ENCODE data around the gene SETBP1. TPM values are rescaled to one million over a fixed set of nuclear protein-coding genes. Genes with fewer than 3 reads are reported as not detected.

SETBP1 gene
- total RNA-seq, 1 donor from 2014 or later, result 13.6 TPM

GRCh38 chr18:44812426-44812825 is 131.7 kb downstream of the SETBP1 start:
- H3K36me3 ChIP-seq (ENCODE audit: control insufficient read depth in 3 of 3, insufficient read depth in 3 of 3, low read length in 3 of 3), result no peaks in the 10 kb centered on the region
- no peak overlapping the region for H3K4me3 ChIP-seq (ENCODE audit: low read length in 3 of 3)
- H3K27ac ChIP-seq (ENCODE audit: low read depth, low read length), result no peak overlapping the region
- H3K27me3 ChIP-seq (ENCODE audit: control insufficient read depth in 3 of 3, insufficient read depth in 3 of 3, low read length in 3 of 3), result no peaks in the 10 kb centered on the region
- no peak overlapping the region for H3K9ac ChIP-seq (ENCODE audit: low read depth in 1 of 3, low read length in 3 of 3)
- peaks cover 19 to 31% (median 28%) of the 10 kb centered on the region in 3 donors for H3K4me1 ChIP-seq (ENCODE audit: control insufficient read depth in 3 of 3, insufficient read depth in 3 of 3, low read length in 3 of 3)
- H3K9me3 ChIP-seq (ENCODE audit: control insufficient read depth in 3 of 3, low read length in 3 of 3), result no peaks in the 10 kb centered on the region

GRCh38 chr18:44813586-44813985 is 132.9 kb downstream of the SETBP1 start:
- H3K27me3 ChIP-seq (ENCODE audit: control insufficient read depth in 3 of 3, insufficient read depth in 3 of 3, low read length in 3 of 3), result no peaks in the 10 kb centered on the region
- no peak overlapping the region for H3K9ac ChIP-seq (ENCODE audit: low read depth in 1 of 3, low read length in 3 of 3)
- H3K27ac ChIP-seq (ENCODE audit: low read depth, low read length), result no peak overlapping the region
- peaks cover 18 to 36% (median 24%) of the 10 kb centered on the region in 3 donors for H3K4me1 ChIP-seq (ENCODE audit: control insufficient read depth in 3 of 3, insufficient read depth in 3 of 3, low read length in 3 of 3)
- H3K9me3 ChIP-seq (ENCODE audit: control insufficient read depth in 3 of 3, low read length in 3 of 3), result no peaks in the 10 kb centered on the region
- H3K4me3 ChIP-seq (ENCODE audit: low read length in 3 of 3), result no peak overlapping the region
- H3K36me3 ChIP-seq (ENCODE audit: control insufficient read depth in 3 of 3, insufficient read depth in 3 of 3, low read length in 3 of 3), result no peaks in the 10 kb centered on the region

GRCh38 chr18:44815108-44815507 is 134.4 kb downstream of the SETBP1 start:
- no peaks in the 10 kb centered on the region for H3K27me3 ChIP-seq (ENCODE audit: control insufficient read depth in 3 of 3, insufficient read depth in 3 of 3, low read length in 3 of 3)
- H3K9ac ChIP-seq (ENCODE audit: low read depth in 1 of 3, low read length in 3 of 3), result no peak overlapping the region
- H3K36me3 ChIP-seq (ENCODE audit: control insufficient read depth in 3 of 3, insufficient read depth in 3 of 3, low read length in 3 of 3), result no peaks in the 10 kb centered on the region
- peaks cover 22 to 48% (median 38%) of the 10 kb centered on the region in 3 donors for H3K4me1 ChIP-seq (ENCODE audit: control insufficient read depth in 3 of 3, insufficient read depth in 3 of 3, low read length in 3 of 3)
- H3K27ac ChIP-seq (ENCODE audit: low read depth, low read length), result no peak overlapping the region
- no peaks in the 10 kb centered on the region for H3K9me3 ChIP-seq (ENCODE audit: control insufficient read depth in 3 of 3, low read length in 3 of 3)
- H3K4me3 ChIP-seq (ENCODE audit: low read length in 3 of 3), result no peak overlapping the region

GRCh38 chr18:44816050-44816449 is 135.4 kb downstream of the SETBP1 start:
- Histone ChIP-seq H3K9me3 (ENCODE audit: control insufficient read depth in 3 of 3, low read length in 3 of 3) (no peaks in the 10 kb centered on the region), H3K4me1 (ENCODE audit: control insufficient read depth in 3 of 3, insufficient read depth in 3 of 3, low read length in 3 of 3) (peaks cover 29 to 55% (median 45%) of the 10 kb centered on the region in 3 donors), H3K27me3 (ENCODE audit: control insufficient read depth in 3 of 3, insufficient read depth in 3 of 3, low read length in 3 of 3) (no peaks in the 10 kb centered on the region), H3K36me3 (ENCODE audit: control insufficient read depth in 3 of 3, insufficient read depth in 3 of 3, low read length in 3 of 3) (no peaks in the 10 kb centered on the region), H3K9ac (ENCODE audit: low read depth in 1 of 3, low read length in 3 of 3) (no peak overlapping the region), H3K4me3 (ENCODE audit: low read length in 3 of 3) (no peak overlapping the region), H3K27ac (ENCODE audit: low read depth, low read length) (no peak overlapping the region)

- Histone ChIP-seq H3K9me3 (ENCODE audit: control insufficient read depth in 3 of 3, low read length in 3 of 3) (no peaks in the 10 kb centered on the region), H3K36me3 (ENCODE audit: control insufficient read depth in 3 of 3, insufficient read depth in 3 of 3, low read length in 3 of 3) (no peaks in the 10 kb centered on the region), H3K9ac (ENCODE audit: low read depth in 1 of 3, low read length in 3 of 3) (no peak overlapping the region), H3K4me3 (ENCODE audit: low read length in 3 of 3) (no peak overlapping the region), H3K27me3 (ENCODE audit: control insufficient read depth in 3 of 3, insufficient read depth in 3 of 3, low read length in 3 of 3) (no peaks in the 10 kb centered on the region), H3K27ac (ENCODE audit: low read depth, low read length) (no peak overlapping the region), H3K4me1 (ENCODE audit: control insufficient read depth in 3 of 3, insufficient read depth in 3 of 3, low read length in 3 of 3) (peaks cover 29 to 52% (median 41%) of the 10 kb centered on the region in 3 donors)
These were observed 135.8 kb downstream of the SETBP1 start for GRCh38 chr18:44816477-44816876.

- Histone ChIP-seq H3K9me3 (ENCODE audit: control insufficient read depth in 3 of 3, low read length in 3 of 3) (no peaks in the 10 kb centered on the region), H3K9ac (ENCODE audit: low read depth in 1 of 3, low read length in 3 of 3) (no peak overlapping the region), H3K27ac (ENCODE audit: low read depth, low read length) (no peak overlapping the region), H3K27me3 (ENCODE audit: control insufficient read depth in 3 of 3, insufficient read depth in 3 of 3, low read length in 3 of 3) (no peaks in the 10 kb centered on the region), H3K4me1 (ENCODE audit: control insufficient read depth in 3 of 3, insufficient read depth in 3 of 3, low read length in 3 of 3) (peaks cover 29 to 44% (median 35%) of the 10 kb centered on the region in 3 donors), H3K36me3 (ENCODE audit: control insufficient read depth in 3 of 3, insufficient read depth in 3 of 3, low read length in 3 of 3) (no peaks in the 10 kb centered on the region), H3K4me3 (ENCODE audit: low read length in 3 of 3) (no peak overlapping the region)
These were observed 137.3 kb downstream of the SETBP1 start for GRCh38 chr18:44817831-44818473.

- Histone ChIP-seq H3K9ac (ENCODE audit: low read depth in 1 of 3, low read length in 3 of 3) (no peak overlapping the region), H3K9me3 (ENCODE audit: control insufficient read depth in 3 of 3, low read length in 3 of 3) (no peaks in the 10 kb centered on the region), H3K27ac (ENCODE audit: low read depth, low read length) (peak overlapping the region; percentile 56), H3K4me3 (ENCODE audit: low read length in 3 of 3) (no peak overlapping the region), H3K27me3 (ENCODE audit: control insufficient read depth in 3 of 3, insufficient read depth in 3 of 3, low read length in 3 of 3) (no peaks in the 10 kb centered on the region), H3K4me1 (ENCODE audit: control insufficient read depth in 3 of 3, insufficient read depth in 3 of 3, low read length in 3 of 3) (peaks cover 32 to 44% (median 32%) of the 10 kb centered on the region in 3 donors), H3K36me3 (ENCODE audit: control insufficient read depth in 3 of 3, insufficient read depth in 3 of 3, low read length in 3 of 3) (no peaks in the 10 kb centered on the region)
These were observed 138.1 kb downstream of the SETBP1 start for GRCh38 chr18:44818668-44819403.

GRCh38 chr18:44819944-44820510 is 139.3 kb downstream of the SETBP1 start:
- H3K27ac ChIP-seq (ENCODE audit: low read depth, low read length), result peak overlapping the region; percentile 56
- H3K9me3 ChIP-seq (ENCODE audit: control insufficient read depth in 3 of 3, low read length in 3 of 3), result no peaks in the 10 kb centered on the region
- no peak overlapping the region for H3K9ac ChIP-seq (ENCODE audit: low read depth in 1 of 3, low read length in 3 of 3)
- peaks cover 36 to 41% (median 37%) of the 10 kb centered on the region in 3 donors for H3K4me1 ChIP-seq (ENCODE audit: control insufficient read depth in 3 of 3, insufficient read depth in 3 of 3, low read length in 3 of 3)
- H3K36me3 ChIP-seq (ENCODE audit: control insufficient read depth in 3 of 3, insufficient read depth in 3 of 3, low read length in 3 of 3), result no peaks in the 10 kb centered on the region
- peak overlapping the region in 1 of 3 donors; percentile 1 for H3K4me3 ChIP-seq (ENCODE audit: low read length in 3 of 3)
- no peaks in the 10 kb centered on the region for H3K27me3 ChIP-seq (ENCODE audit: control insufficient read depth in 3 of 3, insufficient read depth in 3 of 3, low read length in 3 of 3)

GRCh38 chr18:44821924-44822323 is 141.2 kb downstream of the SETBP1 start:
- Histone ChIP-seq H3K27me3 (ENCODE audit: control insufficient read depth in 3 of 3, insufficient read depth in 3 of 3, low read length in 3 of 3) (no peaks in the 10 kb centered on the region), H3K36me3 (ENCODE audit: control insufficient read depth in 3 of 3, insufficient read depth in 3 of 3, low read length in 3 of 3) (no peaks in the 10 kb centered on the region), H3K27ac (ENCODE audit: low read depth, low read length) (no peak overlapping the region), H3K4me3 (ENCODE audit: low read length in 3 of 3) (no peak overlapping the region), H3K9me3 (ENCODE audit: control insufficient read depth in 3 of 3, low read length in 3 of 3) (no peaks in the 10 kb centered on the region), H3K4me1 (ENCODE audit: control insufficient read depth in 3 of 3, insufficient read depth in 3 of 3, low read length in 3 of 3) (peaks cover 42 to 47% (median 44%) of the 10 kb centered on the region in 3 donors), H3K9ac (ENCODE audit: low read depth in 1 of 3, low read length in 3 of 3) (no peak overlapping the region)

- no peaks in the 10 kb centered on the region for H3K27me3 ChIP-seq (ENCODE audit: control insufficient read depth in 3 of 3, insufficient read depth in 3 of 3, low read length in 3 of 3)
- H3K4me1 ChIP-seq (ENCODE audit: control insufficient read depth in 3 of 3, insufficient read depth in 3 of 3, low read length in 3 of 3), result peaks cover 40 to 55% (median 41%) of the 10 kb centered on the region in 3 donors
- no peaks in the 10 kb centered on the region for H3K36me3 ChIP-seq (ENCODE audit: control insufficient read depth in 3 of 3, insufficient read depth in 3 of 3, low read length in 3 of 3)
- H3K9ac ChIP-seq (ENCODE audit: low read depth in 1 of 3, low read length in 3 of 3), result no peak overlapping the region
- no peak overlapping the region for H3K4me3 ChIP-seq (ENCODE audit: low read length in 3 of 3)
- H3K27ac ChIP-seq (ENCODE audit: low read depth, low read length), result no peak overlapping the region
- H3K9me3 ChIP-seq (ENCODE audit: control insufficient read depth in 3 of 3, low read length in 3 of 3), result no peaks in the 10 kb centered on the region
These were observed 142.6 kb downstream of the SETBP1 start for GRCh38 chr18:44823286-44823685.

Measured in skeletal muscle tissue (tissue), 4 donors.